ENCODE data around the gene ZSCAN20. TPM values are rescaled to one million over a fixed set of nuclear protein-coding genes. Genes with fewer than 3 reads are reported as not detected.

The ZSCAN20 gene
- total and polyA plus RNA-seq, 2 of the 4 experiments (the other 2 are of a cell fraction): 2.1 to 11.1 TPM

GRCh38 chr1:33438364-33439160 is 33.9 kb upstream of the ZSCAN20 start:
- Histone ChIP-seq H3K27me3 (ENCODE audit: control insufficient read depth, insufficient read depth, low read length) (no peaks in the 10 kb centered on the region), H3K36me3 (ENCODE audit: control insufficient read depth, insufficient read depth, low read length) (no peaks in the 10 kb centered on the region), H3K9me1 (ENCODE audit: insufficient read depth, low read length) (peaks cover 10% of the 10 kb centered on the region), H4K20me1 (ENCODE audit: insufficient read depth, low read length) (no peaks in the 10 kb centered on the region), H3K4ac (ENCODE audit: low read depth, low read length) (no peak overlapping the region), H2BK5ac (ENCODE audit: low read depth, low read length, poor library complexity, severe bottlenecking) (no peak overlapping the region), H2AK5ac (ENCODE audit: low read depth, low read length) (no peak overlapping the region), H2AK9ac (replicated peaks; ENCODE audit: low read depth, low read length, poor library complexity) (no peak overlapping the region), H3K9ac (ENCODE audit: low read depth, low read length) (no peak overlapping the region), H3K4me2 (ENCODE audit: low read depth, low read length) (no peak overlapping the region), H3K14ac (replicated peaks; ENCODE audit: low read depth, low read length) (no peak overlapping the region), H3K9me3 (ENCODE audit: control insufficient read depth, insufficient read depth, low read length) (no peaks in the 10 kb centered on the region), H3K18ac (ENCODE audit: low read depth, low read length) (no peak overlapping the region), H2AFZ (replicated peaks; ENCODE audit: low read length, poor library complexity) (no peak overlapping the region), H3K56ac (ENCODE audit: extremely low read depth, insufficient read depth, low read length) (no peak overlapping the region), H3K27ac (ENCODE audit: insufficient read depth, low read length) (no peak overlapping the region), H3K79me1 (ENCODE audit: low read depth in 1 of 2, low read length in 2 of 2) (peaks cover 0 to 3% of the 10 kb centered on the region in 2 experiments; a peak in 1 of 4 replicates), H2BK20ac (ENCODE audit: low read depth, low read length) (no peak overlapping the region), H4K5ac (ENCODE audit: low read depth, low read length) (no peak overlapping the region), H2BK120ac (ENCODE audit: low read depth, low read length) (no peak overlapping the region), H4K8ac (ENCODE audit: low read depth in 2 of 2, low read length in 2 of 2) (no peak overlapping the region), H3K4me3 (ENCODE audit: insufficient read depth, low read depth, low read length) (no peak overlapping the region), H2BK15ac (ENCODE audit: low read depth, low read length) (no peak overlapping the region), H3K23ac (ENCODE audit: low read depth, low read length) (no peak overlapping the region), H4K91ac (ENCODE audit: insufficient read depth, low read depth, low read length) (no peak overlapping the region), H3K4me1 (ENCODE audit: control insufficient read depth, insufficient read depth, low read length) (peaks cover 15% of the 10 kb centered on the region)
- intact Hi-C loops (cut with micrococcal nuclease): no loop called here
- ATAC-seq (ENCODE audit: low read depth): no peak
- ChIA-PET CTCF (interaction anchor here (0.6 to 1.1 kb wide), 2 partner anchors 17 to 34 kb away, joined by 3 to 7 read pairs; partner anchors contain the start of gene ZSCAN20), POLR2A (ENCODE audit: unreplicated experiment) (no interaction called here)
- peak; percentile 33; the same call in 1 of the 2 replicates for TF ChIP-seq USF2 (IDR thresholded peaks at IDR 0.05; ENCODE audit: low read depth, low read length)
- TF ChIP-seq RFX5 (IDR thresholded peaks at IDR 0.05; ENCODE audit: low read depth, low read length): no peak
- TF ChIP-seq NFE2L2 (IDR thresholded peaks at IDR 0.05; ENCODE audit: low read depth, low read length): no peak
- in situ Hi-C loops (cut with MboI; ENCODE audit: low sequenced_read_pairs): no loop called here
- dilution Hi-C loops (cut with HindIII; ENCODE audit: low sequenced_read_pairs, unreplicated experiment): no loop called here
- no peak for DNase-seq
- no CpG with 5 or more reads among the region's 6 CpGs for WGBS, 2 experiments (ENCODE audit: extremely low coverage in 2 of 2, insufficient read length in 1 of 2)
- BruUV-seq (replicated peaks): no TSS peak

Measured in IMR-90 (cell line).